Activated T-cell treated with anti-CD3 and anti-CD28 coated beads for 1 hour (primary cell): Measurements from ENCODE around the gene KRT15.

Experiments used
- DNase-seq: peaks from one replicate; pipeline ENCODE4 v3.0.0-alpha.2; 2020; ENCODE audit warnings: low read depth

The KRT15 gene

DNA sequence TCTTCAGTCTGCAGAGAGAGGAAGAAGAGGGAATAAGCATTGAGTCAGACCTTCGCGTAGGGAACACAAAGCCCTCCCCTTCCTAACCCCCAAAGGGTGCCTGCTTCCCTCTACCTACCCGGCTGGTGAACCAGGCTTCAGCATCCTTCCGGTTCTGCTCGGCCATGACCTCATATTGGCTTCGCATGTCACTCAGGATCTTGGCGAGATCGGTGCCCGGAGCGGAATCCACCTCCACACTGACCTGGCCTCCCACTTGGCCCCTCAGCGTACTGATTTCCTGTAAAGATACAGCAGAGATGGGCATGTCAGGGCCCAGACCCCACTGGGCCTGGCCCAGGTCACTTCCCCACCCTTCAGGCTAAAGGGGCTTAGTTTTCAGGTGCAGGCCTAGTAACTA lies 5.6 kb upstream of the KRT15 start:
- no peak for DNase-seq

- no peak for DNase-seq
Observed at GRCh38 chr17:41523787-41524186, 5.1 kb upstream of the KRT15 start.

GRCh38 chr17:41523225-41523593 lies 4.5 kb upstream of the KRT15 start:
- DNase-seq, result no peak

DNA sequence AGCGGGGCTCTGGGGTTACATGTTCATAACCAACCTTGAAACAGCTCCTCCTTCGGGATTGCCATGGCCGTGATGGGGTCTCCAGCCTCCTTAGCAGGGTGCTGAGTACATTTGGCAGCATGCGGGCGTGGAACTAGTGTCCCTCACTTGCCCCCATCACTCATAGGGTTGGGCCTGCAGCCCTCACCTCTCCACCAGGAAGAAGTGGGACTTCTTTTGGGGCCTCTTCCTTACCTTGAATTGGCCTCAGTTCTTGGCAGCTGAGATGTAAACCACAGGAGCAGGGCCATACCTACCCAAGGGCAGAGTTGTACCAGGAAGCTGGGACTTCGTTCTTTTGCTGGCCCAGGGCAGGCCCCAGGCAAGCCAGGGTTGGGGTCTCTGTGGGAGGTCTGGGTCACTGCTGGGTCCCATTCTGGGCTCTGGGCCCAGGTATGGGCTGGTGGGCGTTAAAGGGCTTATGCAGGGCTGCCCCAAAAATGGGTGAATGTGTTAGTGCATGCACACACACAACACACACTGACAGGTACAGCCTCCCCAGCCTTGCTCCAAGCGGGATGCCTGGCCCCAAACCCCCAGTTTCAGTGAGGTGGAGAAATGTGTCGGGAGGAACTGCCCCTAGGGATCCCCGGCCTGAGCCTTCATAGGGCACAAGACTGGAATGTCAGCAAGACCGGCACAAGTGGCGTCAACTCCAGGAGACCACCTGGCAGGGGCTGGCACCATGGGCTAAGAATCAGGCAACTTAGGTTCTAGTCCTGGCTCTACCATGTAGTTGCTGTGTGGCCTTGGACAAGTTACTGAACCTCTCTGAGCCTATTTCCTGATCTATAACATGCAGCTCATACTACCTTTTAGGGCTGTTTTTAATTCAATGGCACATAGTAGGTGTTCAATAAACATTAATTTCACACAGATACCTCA lies 3.9 kb upstream of the KRT15 start:
- no peak for DNase-seq

DNA sequence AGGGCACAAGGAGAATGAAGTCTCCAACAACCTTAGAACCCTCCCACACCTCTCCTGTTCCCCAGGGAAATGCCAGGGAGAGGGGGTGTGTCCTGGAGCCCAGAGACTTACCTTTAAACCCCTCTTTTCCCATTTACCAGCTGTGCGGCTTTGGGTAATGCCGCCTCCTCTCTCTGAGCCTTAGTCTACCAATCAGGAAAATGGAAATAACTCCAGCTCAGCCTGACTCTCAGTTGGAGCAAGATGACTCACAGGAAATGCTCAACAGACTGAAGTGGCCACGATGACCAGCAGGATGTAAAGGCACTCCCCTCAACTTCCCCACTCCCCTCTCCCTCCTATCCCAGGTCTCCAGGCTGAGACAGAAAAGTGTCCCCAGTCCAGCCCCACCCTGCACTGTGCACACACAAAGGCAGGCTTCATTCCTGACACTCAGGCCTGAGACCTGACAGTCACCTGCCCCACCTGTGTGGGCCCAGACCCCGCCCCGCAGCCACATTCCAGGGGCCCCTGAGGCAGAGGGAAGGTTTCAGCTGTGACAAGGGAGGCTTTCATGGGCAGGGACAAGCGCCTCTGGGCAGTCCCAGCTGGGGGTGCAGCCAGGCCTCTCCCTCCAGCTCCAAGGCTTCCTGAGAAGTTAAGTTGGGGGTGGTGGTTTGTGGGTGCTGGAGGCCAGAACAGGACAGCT lies 3.0 kb upstream of the KRT15 start:
- no peak for DNase-seq

DNA sequence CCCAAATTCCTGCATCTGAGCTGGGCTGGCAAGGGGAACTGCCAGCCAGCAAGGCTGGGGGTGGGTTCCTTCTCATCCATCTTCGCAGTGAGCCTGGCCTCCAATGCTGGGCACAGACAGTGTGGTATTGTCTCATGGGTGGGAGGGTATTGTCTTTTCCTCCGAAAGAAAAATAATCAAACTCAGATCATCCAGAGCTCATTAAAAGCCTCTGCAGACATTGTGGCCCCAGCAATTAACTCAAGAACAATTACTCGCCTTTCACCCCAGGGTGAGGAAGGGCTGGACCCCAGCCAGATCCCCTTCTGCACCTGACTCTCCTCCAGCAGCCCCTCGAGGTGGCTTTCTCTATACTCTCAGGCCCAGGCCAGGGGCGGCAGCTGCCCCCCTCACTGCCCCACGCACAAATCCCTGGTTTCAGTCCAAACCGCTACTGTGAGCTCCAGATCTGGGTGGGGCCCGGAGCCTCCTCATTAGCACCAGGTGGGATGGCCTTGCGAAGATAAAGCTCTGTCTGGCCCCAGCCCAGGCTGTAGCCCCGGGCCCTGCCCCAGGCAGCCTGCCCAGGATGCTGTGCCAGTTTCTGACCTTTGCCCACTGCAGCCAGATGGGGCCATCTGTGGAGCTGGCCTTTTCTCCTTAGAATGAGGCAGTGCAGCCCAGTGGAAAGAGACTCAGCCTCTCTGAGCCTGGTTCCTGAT lies 2.3 kb upstream of the KRT15 start:
- no peak for DNase-seq

- DNase-seq, result no peak
Observed at GRCh38 chr17:41519501-41520224, 973 bp upstream of the KRT15 start.

DNA sequence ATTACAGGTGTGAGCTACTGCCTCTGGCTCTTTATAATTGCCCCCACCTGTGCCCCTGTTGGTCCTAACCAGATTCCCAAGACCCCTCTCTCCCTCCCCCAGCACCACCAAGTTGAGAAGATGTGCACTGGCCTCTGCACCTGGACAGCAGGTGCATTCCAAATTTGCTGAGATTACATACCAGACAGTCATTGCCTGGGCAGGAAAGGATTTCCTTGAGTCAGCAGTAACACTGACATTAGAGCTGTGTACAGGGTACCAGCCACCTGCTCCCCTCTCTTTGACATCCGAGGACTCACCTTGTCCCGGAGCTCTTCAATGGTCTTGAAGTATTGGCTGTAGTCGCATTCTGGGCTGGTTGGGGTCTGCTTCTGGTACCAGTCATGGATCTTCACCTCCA lies 659 bp downstream of the KRT15 start:
- no peak for DNase-seq

GRCh38 chr17:41516830-41517283 lies 1.8 kb downstream of the KRT15 start:
- no peak for DNase-seq

- no peak for DNase-seq
Observed at GRCh38 chr17:41516147-41516829, 2.4 kb downstream of the KRT15 start.

- DNase-seq, result no peak
Observed at GRCh38 chr17:41513168-41513547, 5.5 kb downstream of the KRT15 start.

DNA sequence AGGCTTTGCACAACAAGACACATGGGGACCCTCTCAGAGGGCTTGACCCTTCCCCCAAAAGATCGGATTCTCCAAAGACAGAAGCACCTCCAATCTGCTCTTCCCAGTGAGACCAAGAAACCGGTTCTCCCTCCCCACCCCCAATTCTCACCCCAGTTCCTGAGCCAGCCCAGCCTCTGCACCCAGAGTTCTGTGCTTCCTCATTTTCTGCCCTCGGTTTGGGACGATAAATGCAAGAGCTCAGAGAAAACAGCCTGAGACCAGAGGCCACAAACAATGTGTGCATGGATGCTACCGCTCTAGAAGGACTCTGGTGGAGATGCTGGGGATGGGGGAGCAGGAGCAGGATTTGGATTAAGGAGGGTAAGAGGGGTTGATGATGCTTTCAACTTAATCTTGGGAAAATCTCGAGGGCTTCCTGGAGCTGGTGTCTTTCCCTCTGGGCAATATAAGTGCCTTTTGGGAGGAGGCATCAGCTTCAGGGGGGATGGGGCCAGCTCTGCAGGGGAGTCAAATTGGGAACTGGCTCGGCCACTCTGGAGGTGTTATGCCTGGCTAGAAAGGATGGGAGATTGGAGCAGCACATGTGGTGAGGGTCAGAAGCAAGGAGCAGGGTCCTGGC lies 6.0 kb downstream of the KRT15 start:
- no peak for DNase-seq

GRCh38 chr17:41511716-41512115 lies 7.0 kb downstream of the KRT15 start:
- no peak for DNase-seq

DNA sequence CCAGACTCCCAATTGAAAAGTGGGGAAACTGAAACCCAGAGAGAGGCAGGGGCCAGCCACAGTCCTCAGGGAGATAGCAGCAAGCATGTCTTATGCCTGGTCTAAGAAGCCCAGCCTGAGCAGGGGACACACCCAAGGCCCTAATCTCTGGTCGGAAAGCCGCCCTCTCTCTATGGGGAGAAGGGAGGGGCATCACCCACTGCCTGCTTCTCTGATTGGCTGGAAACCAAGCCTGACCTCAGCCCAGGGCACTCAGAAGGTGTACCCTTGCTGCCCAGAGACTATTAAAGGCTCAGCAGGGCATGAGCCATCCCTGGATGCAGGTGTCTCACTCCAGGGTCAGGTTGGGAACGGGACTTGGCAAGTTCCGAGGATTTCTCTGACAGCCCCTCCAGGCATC lies 7.6 kb downstream of the KRT15 start:
- no peak for DNase-seq

DNA sequence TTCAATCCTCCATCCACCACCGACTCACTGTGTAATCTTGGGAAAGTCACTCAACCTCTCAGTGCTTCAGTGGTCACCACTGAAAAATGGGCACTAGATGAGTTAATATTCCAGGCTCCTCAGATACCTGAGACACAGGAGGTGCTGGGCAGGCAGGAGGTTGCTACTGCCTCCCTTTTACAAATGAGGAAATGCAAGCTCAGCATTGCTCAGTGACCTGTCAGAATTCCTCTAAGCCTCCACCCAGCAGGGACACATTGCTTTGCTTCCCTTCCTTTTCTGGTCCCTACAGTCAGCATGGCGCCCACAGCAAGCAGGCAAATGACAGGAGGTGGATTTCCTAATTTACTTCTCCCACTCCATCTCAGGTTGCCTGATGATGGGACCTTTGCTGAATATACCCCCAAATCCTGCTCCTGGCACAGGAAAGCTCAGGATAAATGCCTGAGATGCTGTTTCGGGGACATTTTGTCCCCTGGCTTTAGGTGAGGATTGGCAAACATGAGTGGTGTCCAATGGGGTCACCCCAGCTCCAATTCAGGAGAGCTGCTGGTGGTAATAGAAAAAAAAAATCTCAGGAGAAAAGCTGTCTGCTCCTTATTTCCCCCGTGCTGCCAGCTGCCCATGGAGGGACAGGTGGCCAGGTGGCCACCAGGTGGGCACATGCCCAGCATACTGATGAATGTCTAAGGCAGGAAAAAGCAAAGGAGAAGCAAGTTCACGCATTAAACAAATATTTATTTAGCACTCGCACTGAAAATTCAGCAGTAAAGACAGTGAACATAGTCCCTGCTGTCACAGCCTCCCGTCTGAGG lies 8.2 kb downstream of the KRT15 start:
- no peak for DNase-seq

DNA sequence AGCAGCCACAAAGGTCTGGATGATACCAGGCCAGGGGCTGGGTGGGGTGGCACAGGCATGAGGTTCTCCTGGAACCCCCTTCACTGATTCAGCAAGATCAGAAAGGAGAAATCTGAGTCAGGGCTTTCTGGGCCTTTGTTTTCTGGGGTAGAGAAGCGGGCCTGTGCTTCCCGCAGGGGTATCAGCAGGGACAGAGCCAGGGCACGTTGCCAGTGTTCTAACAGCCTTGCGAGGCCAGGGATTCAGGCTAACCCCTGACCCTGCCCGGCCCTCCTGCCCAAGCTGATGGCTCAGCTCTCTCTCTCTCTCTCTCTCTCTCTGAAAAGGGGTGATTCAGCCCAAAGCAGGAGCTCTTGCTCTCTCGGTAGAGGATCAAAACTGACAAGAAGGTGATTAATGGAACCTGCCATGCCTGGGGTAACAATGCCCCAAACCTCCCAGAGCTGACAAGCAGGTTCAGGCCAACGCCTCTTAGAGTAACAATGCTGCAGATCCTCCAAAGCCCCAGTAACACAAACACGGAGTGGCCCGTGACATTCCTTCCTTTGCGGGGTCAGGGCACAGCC lies 11.3 kb downstream of the KRT15 start:
- DNase-seq, result no peak

DNA sequence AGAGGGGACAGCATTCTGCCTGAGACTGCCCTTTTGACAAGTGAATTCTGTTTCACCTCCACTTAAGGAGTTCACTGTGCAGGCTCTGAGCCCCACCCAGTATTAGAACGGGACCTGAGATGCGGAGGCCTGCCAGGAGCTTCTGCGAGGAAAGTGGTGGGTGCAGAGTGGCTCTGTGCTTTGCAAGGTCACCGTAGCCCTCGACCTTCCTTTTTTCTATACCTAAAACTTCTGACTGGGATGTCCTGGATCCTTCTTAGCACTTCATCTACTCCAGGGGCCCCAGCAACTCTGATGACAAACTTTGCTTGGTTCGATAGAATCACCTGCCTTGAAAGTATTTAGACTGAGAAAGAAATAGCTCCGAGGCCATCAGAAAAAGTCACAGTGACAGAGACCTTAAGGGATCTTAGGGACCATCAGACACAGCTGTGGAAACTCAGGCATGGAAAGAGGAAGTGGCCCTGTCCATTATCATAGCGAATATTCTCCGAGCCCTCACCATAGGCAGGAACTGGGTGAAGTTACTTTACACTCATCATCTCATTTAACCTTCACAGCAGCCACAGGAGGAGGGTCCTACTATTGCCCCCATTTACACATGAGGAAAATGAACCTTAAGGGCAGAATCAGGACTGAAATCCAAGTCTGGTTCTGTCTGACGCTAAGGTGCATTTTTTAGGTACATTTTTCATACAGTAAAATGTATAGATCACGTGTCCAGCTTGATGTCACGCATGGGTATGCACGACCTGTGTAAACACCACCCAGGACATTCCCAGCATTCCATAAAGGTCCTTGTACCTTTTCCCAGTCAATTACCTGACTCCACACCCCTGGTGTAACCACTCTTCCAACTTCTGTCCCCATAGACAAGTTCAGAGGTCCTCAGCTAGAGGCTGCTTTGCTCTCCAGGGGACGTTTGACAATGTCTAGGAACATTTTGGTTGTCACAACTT lies 12.6 kb downstream of the KRT15 start:
- no peak for DNase-seq

- no peak for DNase-seq
Observed at GRCh38 chr17:41505007-41505808, 13.5 kb downstream of the KRT15 start, which contains the start of gene KRT13. TSS of gene KRT13 (minus strand) at chr17:41505612. CDS start at chr17:41505550, 62 bp downstream.
